Skeletal muscle cell (primary cell): ENCODE results near the gene C1S.
A peak's percentile ranks its signal among the peaks of the same experiment; 100 is the strongest.

Source experiments
- DNase-seq: peaks from one replicate; pipeline ENCODE4 v3.0.0-alpha.2; 2010; ENCODE audit warnings: low read depth
- H3K4me3 ChIP-seq: 2 replicates; pipeline ENCODE4 v1.5.1; 2011; ENCODE audit warnings: low read depth, mild to moderate bottlenecking, control low read depth, low read length, moderate library complexity

Gene C1S

DNA sequence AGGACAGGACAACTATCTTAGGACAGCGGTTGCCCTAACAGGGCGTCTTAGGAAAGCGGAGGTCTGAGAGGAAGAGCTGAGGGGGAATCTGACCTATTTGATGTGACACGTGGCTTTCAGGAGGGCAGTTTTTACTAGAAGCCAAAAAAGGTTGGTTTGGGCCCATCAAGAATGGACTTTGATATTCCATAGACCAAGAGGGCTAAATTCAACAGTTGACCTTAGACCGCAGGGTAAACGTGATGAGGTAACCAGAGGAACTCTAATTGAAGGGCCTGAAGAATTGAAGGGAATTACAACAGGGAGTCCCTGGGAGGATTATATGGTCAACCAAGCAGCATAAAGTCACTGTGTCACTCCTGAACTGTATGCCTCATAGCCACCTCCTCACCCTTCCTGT, 11.5 kb downstream of the C1S start:
- DNase-seq: no peak
- no peak overlapping the region for H3K4me3 ChIP-seq

DNA sequence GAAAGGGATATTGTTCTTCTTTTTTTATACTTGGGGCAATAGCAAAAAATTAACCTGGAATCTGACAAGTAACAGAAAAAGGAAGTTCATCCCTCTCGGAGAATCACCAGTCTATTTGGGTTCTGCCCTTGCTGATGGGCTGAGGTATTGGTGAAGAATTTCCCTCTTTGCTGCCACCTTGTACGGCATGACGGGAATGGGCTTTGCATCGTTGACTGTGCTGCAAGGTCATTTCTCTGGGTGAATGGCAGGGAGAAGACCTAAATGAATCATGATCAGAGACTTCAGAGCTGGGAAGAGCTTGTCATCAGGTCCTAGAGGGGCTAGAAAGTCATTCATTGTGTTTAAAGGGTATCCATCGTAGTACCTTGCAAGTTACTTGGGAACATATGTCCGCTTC, 12.0 kb downstream of the C1S start:
- H3K4me3 ChIP-seq: no peak overlapping the region
- DNase-seq: no peak

DNA sequence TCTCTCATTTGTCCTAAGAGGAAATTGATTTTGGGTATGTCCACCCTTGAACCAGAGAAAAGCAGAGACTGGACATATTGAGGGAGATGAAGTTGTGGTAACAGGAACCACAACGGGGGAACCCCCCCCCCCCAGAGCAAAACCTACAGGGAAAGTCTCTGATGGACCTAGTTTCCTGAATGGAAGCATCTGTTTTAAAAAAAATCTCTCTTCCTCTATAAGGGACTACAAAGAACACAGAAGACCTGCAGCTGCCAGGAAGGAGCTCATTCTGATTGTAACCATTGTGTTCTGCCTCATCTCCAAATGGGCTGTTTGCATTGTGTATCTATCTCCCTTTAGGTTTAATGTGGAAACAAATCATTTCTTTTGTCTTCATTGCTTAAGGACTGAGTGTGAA, 13.4 kb downstream of the C1S start:
- DNase-seq: no peak
- no peak overlapping the region for H3K4me3 ChIP-seq

GRCh38 chr12:7075518-7075917, 15.0 kb downstream of the C1S start:
- DNase-seq: no peak
- H3K4me3 ChIP-seq: no peak overlapping the region

DNA sequence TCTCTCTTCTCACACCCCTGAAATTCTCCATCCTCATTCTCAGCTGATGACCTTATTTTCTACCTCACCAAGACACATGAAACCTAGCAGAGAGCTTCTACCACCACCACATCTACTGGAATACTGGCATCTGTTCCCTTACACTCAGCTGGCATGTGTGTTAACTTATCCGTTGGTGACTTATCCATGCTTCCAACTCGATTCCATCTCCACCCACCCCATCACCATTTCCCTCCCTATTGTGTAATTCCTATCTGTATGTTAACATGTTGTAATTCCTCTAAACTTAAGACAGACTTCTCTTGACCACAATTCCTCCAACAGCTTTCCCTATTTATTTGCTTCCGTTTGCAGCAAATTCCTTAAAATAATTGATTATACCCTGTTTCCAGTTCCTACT, 15.4 kb downstream of the C1S start:
- no peak overlapping the region for H3K4me3 ChIP-seq
- DNase-seq: peak; percentile 71

DNA sequence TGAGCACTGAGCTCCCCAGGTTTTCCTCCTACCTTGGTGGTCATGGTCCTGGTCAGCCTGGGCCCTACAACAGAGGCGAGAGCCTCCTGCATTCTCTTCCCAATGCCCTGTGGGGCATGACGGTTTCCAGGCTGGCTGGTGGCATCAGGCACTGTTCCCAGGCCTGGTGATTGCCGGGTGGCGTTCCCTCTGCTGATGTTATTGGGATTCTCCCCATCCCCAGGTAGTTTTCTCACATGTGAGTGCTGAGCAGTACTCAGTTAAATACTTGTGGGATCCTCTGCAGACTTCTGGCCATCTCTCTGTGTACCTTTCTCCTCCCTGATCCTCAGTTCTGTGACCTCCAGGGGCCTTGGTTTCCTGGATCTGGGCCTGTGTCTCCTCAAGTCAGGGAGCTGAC, 16.0 kb downstream of the C1S start:
- no peak for DNase-seq
- H3K4me3 ChIP-seq: no peak overlapping the region

DNA sequence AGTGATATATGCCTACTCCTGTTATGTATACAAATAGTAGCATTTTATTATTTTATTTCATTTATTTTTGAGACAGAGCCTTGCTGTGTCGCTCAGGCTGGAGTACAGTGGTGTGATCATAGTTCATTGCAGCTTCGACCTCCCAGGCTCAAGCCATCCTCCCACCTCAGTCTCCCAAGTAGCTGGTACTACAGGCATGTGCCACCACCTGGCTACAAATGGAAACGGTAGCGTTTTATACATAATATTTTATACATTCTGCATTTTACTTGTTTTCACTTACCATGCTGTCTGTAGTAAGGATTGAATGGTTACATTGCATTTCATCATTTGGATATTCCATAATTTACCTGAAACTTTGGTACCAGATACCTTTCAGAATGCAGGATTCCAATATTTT, 17.6 kb downstream of the C1S start:
- no peak for DNase-seq
- H3K4me3 ChIP-seq: no peak overlapping the region

DNA sequence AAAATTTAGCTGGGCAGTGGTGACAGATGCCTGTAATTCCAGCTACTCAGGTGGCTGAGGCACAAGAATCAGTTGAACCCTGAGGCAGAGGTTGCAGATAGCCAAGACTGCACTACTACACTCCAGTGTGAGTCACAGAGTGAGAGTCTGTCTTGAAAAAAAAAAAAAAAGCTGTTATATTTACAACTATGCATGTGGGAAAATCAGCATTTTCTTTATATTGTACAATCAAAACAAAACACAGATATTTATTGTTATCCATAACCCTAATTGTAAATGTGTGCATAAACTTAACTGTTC, 19.3 kb downstream of the C1S start:
- no peak overlapping the region for H3K4me3 ChIP-seq
- DNase-seq: no peak

GRCh38 chr12:7081037-7081436, 20.5 kb downstream of the C1S start:
- no peak overlapping the region for H3K4me3 ChIP-seq
- DNase-seq: no peak

DNA sequence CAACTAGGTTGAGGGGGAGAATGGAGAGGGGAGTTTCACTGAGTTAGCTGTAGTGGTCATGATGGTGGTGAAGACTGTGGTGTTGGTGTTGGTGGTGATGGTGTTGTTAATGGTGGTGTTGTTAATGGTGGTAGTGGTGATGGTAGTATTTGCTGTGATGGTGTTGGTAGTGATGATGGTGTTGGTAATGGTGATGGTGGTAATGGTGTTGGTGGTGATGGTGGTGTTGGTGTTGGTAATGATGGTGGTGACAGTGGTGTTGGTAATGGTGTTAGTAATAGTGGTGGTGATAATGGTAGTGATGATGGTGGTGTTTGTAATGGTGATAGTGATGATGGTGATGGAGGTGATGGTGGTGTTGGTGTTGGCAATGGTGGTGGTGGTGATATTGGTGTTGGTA, 22.6 kb downstream of the C1S start:
- H3K4me3 ChIP-seq: no peak overlapping the region
- DNase-seq: no peak

- no peak overlapping the region for H3K4me3 ChIP-seq
- DNase-seq: no peak
These were observed 28.8 kb downstream of the C1S start for GRCh38 chr12:7089196-7089871.

- DNase-seq: no peak
- no peak overlapping the region for H3K4me3 ChIP-seq
These were observed 29.9 kb downstream of the C1S start for GRCh38 chr12:7090222-7090998.

- H3K4me3 ChIP-seq: peak overlapping the region; percentile 56
- DNase-seq: no peak
These were observed 30.7 kb downstream of the C1S start for GRCh38 chr12:7091171-7091570.

DNA sequence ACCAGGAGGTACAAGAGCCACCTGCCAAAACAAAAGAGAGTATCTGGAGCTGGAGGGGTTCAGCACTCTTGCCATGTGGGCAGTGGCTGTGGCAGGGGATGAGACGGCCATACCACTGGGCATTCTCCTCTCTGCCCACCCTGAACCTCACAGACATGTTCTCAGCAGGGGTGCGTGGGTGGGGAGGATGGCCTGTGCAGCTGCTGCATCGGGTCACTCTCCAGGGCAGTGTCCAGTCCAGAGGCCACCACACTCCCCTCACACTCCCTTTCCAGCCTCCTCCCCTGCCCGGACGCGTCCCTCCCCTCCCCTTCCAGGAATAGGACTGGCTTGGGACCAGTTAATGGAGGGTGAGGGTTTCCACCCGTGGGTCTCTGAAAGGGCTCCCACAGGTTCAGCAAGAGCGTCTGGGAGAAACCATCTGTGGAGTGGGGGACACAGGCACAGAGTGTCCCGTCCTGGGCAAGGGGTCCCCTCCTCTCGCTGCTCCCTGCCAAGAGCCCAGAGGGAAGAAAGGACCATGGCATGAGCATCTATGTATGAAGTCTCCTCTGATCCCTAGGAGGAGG, 31.2 kb downstream of the C1S start:
- H3K4me3 ChIP-seq: peak overlapping the region; percentile 56
- no peak for DNase-seq

DNA sequence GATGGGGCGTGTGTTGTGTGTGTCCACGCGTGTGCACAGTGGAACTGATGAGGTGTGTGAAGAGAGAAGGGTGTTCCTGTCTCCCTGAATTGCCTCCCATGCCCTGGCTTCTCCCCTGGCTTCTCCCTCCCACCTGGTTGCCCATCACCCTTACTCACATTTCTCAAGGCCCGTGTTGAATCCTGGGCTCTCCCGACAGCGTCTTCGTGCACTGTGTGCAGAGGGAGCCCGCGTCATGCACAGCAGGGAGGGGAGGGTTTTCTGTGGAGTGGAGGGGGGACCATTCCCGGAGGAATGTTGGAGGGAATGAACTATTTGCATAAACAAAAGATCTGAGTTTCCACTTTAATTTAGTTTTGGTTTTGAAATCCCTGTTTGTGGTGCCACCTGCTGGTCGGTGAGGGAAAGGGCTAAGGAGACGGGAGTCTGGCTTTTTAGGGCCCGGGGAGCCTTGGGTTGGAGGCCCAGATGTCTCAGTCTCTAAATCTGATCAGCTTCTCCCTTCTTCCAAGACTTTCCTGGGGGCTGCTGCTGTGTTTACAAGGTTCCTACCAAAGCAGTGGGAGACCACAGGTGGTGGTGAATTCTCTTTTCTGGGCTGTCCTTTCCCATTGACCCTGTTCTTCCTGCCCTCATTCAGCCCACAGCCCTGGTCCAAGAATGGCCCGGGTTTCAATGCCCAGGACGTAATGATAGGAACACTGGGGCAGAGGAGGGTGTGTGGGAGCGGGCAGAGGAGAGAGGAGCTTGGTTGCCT, 31.9 kb downstream of the C1S start, which contains the start of gene C1R:
TSS of gene C1R (minus strand) at position 217 of the 757 bp plus-strand sequence. CDS start at position 160, 57 bp downstream.
- peak within 1 kb of the TSS; percentile 56 for H3K4me3 ChIP-seq
- peak; percentile 75 for DNase-seq

- H3K4me3 ChIP-seq: no peak overlapping the region
- no peak for DNase-seq
These were observed 32.5 kb downstream of the C1S start for GRCh38 chr12:7092986-7093460.

DNA sequence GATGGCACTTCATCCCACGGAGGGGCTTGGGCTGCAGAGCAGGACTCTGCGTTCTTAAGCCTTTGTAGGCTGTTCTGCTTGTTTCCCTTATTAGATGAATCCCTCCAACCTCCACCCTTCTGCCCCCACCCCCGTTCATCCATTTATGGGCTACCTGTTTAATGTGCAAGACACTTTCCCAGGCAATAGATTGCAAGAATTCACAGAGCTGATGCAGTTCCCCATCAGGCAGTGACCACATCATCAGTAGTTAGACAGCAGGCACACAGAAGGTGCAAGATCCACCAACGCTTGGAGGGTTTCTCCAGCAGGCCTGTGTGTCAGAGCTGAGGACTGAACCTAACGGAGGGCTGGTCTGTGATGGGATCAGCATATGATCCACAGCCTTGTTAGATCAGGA, 33.0 kb downstream of the C1S start:
- no peak overlapping the region for H3K4me3 ChIP-seq
- DNase-seq: no peak

DNA sequence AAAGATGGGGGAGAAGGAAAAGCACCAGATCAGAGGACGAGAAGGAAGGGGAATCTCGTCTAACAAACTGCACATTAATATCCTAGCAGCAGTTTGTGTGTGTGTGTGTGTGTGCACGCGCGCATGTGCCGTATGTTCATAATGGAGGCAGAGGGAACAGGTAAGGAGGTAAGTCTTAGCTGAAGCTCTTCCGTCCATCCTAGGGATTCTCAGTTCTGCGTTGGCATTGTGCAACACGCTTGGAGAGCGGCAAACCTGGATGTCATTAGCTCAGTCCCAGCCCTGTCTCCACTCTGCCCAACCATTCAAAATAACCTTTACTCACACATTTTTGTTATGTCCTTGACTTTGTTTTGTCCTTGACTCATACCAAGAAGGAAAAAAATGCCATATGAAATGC, 33.4 kb downstream of the C1S start:
- H3K4me3 ChIP-seq: no peak overlapping the region
- DNase-seq: no peak

DNA sequence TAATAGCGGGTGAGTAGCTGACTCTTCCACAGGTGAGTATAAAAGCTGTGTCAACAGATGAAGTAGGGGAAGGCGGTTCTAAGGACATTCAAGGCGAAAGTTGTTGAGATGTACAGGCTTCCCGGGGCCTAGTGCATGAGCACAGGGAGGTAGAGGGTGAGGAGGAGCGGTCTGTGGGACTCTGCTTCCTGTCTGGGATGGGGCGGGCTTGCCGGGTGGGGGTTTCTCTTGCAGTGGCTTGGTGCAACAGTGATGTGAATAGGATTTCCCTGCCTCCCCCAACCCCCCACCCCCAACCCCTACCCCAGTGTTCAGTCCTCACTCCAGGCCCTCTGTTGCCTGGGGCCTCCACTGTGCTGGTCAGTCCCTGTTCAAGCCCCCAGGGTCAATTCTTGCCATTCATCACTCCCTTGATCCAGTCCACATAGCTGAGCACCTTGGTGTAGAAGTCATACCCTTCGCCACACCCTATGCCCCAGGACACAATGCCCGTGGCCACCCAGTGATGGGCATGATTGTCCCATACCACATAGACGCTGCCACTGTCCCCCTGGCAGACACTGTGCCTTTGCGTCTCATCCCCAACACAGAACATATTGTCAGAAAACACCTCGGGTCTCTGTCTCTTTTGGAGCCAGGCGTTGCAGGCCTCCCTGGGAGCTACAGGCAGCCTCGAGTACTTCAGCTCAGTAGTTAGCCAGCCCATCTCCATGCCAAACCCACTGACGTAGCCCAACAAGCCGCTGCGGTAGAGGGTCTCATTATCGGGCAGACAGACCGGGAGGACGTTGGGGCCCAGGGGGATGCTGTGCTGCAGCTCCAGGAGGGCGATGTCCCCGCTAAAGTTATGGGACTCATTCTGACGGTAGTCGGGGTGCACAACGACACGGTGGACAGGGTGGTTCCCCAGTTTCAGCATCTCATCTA, 35.8 kb downstream of the C1S start:
- no peak overlapping the region for H3K4me3 ChIP-seq
- no peak for DNase-seq
